Endothelial cell of umbilical vein (primary cell): Measurements from ENCODE around the gene TCERG1. TPM values are rescaled to one million over a fixed set of nuclear protein-coding genes. Genes with fewer than 3 reads are reported as not detected.

Experiments
- BruUV-seq: library from RNA; stranded (reverse); fragments of 400-500 nt; replicated peaks from 2 replicates; lab custom pipeline; 2021; lab: Mats Ljungman, UMichigan
- CTCF ChIA-PET: fragments of 300-600, 350-600 bp; sonication (Branson Sonifier 250); formaldehyde crosslinking; loops from one replicate; lab custom pipeline; 2021; ENCODE audit warnings: antibody characterized with exemption, inconsistent platforms; lab: Charles Lee
- POLR2A ChIA-PET: fragments of 300-600, 350-600 bp; sonication (Branson Sonifier 250); formaldehyde crosslinking; loops from one replicate; lab custom pipeline; 2021; ENCODE audit warnings: antibody characterized with exemption, inconsistent platforms; lab: Charles Lee
- DNase-seq: peaks from one replicate; pipeline ENCODE4 v3.0.0-alpha.2; 2011; ENCODE audit warnings: low read depth, low spot score
- FAIRE-seq: peaks from 2 replicates; lab custom pipeline; 2011; peaks lifted over from hg19 to GRCh38; lab: Jason Lieb, UNC
- H2AFZ ChIP-seq: 2 replicates; pipeline ENCODE4 v1.6.0; 2012; ENCODE audit warnings: low read depth, low read length, control low read depth, inconsistent platforms
- H3K27ac ChIP-seq: 2 replicates; pipeline ENCODE4 v1.5.1; 2011; ENCODE audit warnings: low read depth, mild to moderate bottlenecking, control low read depth, low read length, moderate library complexity; ENCODE audit not compliant: insufficient read depth
- H3K27me3 ChIP-seq, 2 experiments: 2 replicates each; pipeline versions ENCODE4 v1.6.0 to v1.6.1; 2011; ENCODE audit warnings: low read length in 2 of 2, mixed read lengths in 1 of 2; ENCODE audit not compliant: control insufficient read depth in 2 of 2, insufficient read depth in 2 of 2
- H3K36me3 ChIP-seq, 2 experiments: 2 replicates in 1 of 2; 3 replicates in 1 of 2; pipeline ENCODE4 v1.5.1; 2011; ENCODE audit warnings: low read length in 2 of 2, mild to moderate bottlenecking in 1 of 2, moderate library complexity in 1 of 2; ENCODE audit not compliant: control insufficient read depth in 2 of 2, insufficient read depth in 2 of 2; ENCODE audit errors: extremely low read depth in 1 of 2
- H3K4me1 ChIP-seq: 3 replicates; pipeline ENCODE4 v1.5.1; 2011; ENCODE audit warnings: mild to moderate bottlenecking, low read length; ENCODE audit not compliant: control insufficient read depth, insufficient read depth; ENCODE audit errors: extremely low read depth
- H3K4me2 ChIP-seq: 2 replicates; pipeline ENCODE4 v1.6.1; 2011; ENCODE audit warnings: low read length, control low read depth, mixed read lengths; ENCODE audit not compliant: insufficient read depth
- H3K4me3 ChIP-seq, 3 experiments: fragments of 200-600 bp in 1 of 3; sonication (generic), shearing (Covaris generic) in 1 of 3; replicated peaks in 1 of 3; 2 replicates each; pipeline ENCODE4 v1.5.1; 2011 to 2016; ENCODE audit warnings: control low read depth in 3 of 3, low read length in 3 of 3, mild to moderate bottlenecking in 2 of 3, inconsistent platforms in 1 of 3, low read depth in 1 of 3, moderate library complexity in 1 of 3; ENCODE audit not compliant: insufficient read depth in 1 of 3
- H3K79me2 ChIP-seq: 2 replicates; pipeline ENCODE4 v1.6.0; 2012; ENCODE audit warnings: low read length, inconsistent platforms; ENCODE audit not compliant: control insufficient read depth, insufficient read depth
- H3K9ac ChIP-seq: replicated peaks from 2 replicates; pipeline ENCODE3; 2011; ENCODE audit warnings: low read length, control low read depth; ENCODE audit not compliant: insufficient read depth; ENCODE audit errors: extremely low read depth
- H3K9me1 ChIP-seq: replicated peaks from 3 replicates; pipeline ENCODE4 v1.6.0; 2011; ENCODE audit warnings: mild to moderate bottlenecking, low read length; ENCODE audit not compliant: control insufficient read depth, insufficient read depth; ENCODE audit errors: extremely low read depth
- H3K9me3 ChIP-seq: replicated peaks from 2 replicates; pipeline ENCODE4 v1.5.1; 2012; ENCODE audit warnings: low read length, inconsistent platforms; ENCODE audit not compliant: control insufficient read depth, insufficient read depth
- H4K20me1 ChIP-seq: replicated peaks from 2 replicates; pipeline ENCODE3; 2011; ENCODE audit warnings: mild to moderate bottlenecking, low read length; ENCODE audit not compliant: control insufficient read depth, insufficient read depth; ENCODE audit errors: extremely low read depth
- CTCF ChIP-seq, 2 donors: IDR thresholded peaks; 1 replicate in 1 of 2; 2 replicates in 1 of 2; pipeline ENCODE4 v1.5.1; 2011; ENCODE audit warnings: low read length in 2 of 2, mild to moderate bottlenecking in 2 of 2, moderate library complexity in 2 of 2, control low read depth in 1 of 2, inconsistent platforms in 1 of 2, low read depth in 1 of 2; ENCODE audit not compliant: insufficient read depth in 1 of 2; ENCODE audit errors: extremely low read depth in 1 of 2
- EZH2 ChIP-seq: IDR thresholded peaks from 2 replicates; pipeline ENCODE4 v1.6.1; 2012; ENCODE audit warnings: borderline replicate concordance, low read depth, mild to moderate bottlenecking, moderate library complexity, low read length, inconsistent platforms; ENCODE audit not compliant: severe bottlenecking
- FOS ChIP-seq: IDR thresholded peaks from 2 replicates; pipeline ENCODE4 v1.6.1; 2011; ENCODE audit warnings: mild to moderate bottlenecking, low read length, moderate library complexity, borderline replicate concordance; ENCODE audit not compliant: insufficient read depth
- GATA2 ChIP-seq: IDR thresholded peaks from 2 replicates; pipeline ENCODE4 v1.7.0; 2011; ENCODE audit warnings: low read depth, mild to moderate bottlenecking, moderate library complexity, mixed read lengths, low read length; ENCODE audit not compliant: insufficient read length, insufficient read depth
- JUN ChIP-seq: IDR thresholded peaks from 2 replicates; pipeline ENCODE4 v1.6.1; 2011; ENCODE audit warnings: borderline replicate concordance, low read depth; ENCODE audit not compliant: insufficient read length, insufficient read depth
- MAX ChIP-seq: IDR thresholded peaks from 2 replicates; pipeline ENCODE4 v1.6.1; 2011; ENCODE audit not compliant: insufficient read depth, insufficient read length
- MYC ChIP-seq: IDR thresholded peaks from one replicate; pipeline ENCODE4 v1.6.1; 2011; ENCODE audit warnings: mild to moderate bottlenecking, low read depth, low read length
- POLR2A ChIP-seq: IDR thresholded peaks from 2 replicates; pipeline ENCODE4 v1.6.1; 2012; ENCODE audit warnings: low read depth, mild to moderate bottlenecking, control low read depth, low read length
- POLR2AphosphoS5 ChIP-seq: IDR thresholded peaks from 2 replicates; pipeline ENCODE4 v1.6.1; 2012; ENCODE audit warnings: low read depth, mild to moderate bottlenecking, control low read depth, low read length, moderate library complexity; ENCODE audit not compliant: insufficient read depth
- dilution Hi-C: fragments of 300-500 bp; cut with MboI; formaldehyde crosslinking; loops from one replicate; pipeline ENCODE4 v1.15.0; 2019; ENCODE audit warnings: low sequenced_read_pairs; ENCODE audit not compliant: extremely low pct_ligation_motif_present
- intact Hi-C: fragments of 100-400 bp; cut with micrococcal nuclease; formaldehyde crosslinking; loops from one replicate; pipeline ENCODE4 v1.10.0; 2022
- polyA plus RNA-seq, 4 experiments: library from polyadenylated mRNA; depleted of rRNA in 3 of 4; stranded (reverse) in 3 of 4; unstranded in 1 of 4; fragments of >200 nt; gene quantifications; 2 replicates each; pipeline versions ENCODE4 v1.2.1 to v1.2.3, GENCODE V29; 2011 to 2012; ENCODE audit warnings: missing spikeins in 1 of 4
- total RNA-seq: library from RNA; stranded (reverse); gene quantifications from 2 replicates; pipeline ENCODE4 v1.2.3, GENCODE V29; 2021

The TCERG1 gene
- total and polyA plus RNA-seq, 2 donors (not counting 3 experiments of a cell fraction or from before 2014, with no cell fraction given), result 71.4 to 98.4 TPM

- BruUV-seq, result no TSS peak
- Histone ChIP-seq H4K20me1 (no peaks in the 10 kb centered on the region), H3K9me3 (no peaks in the 10 kb centered on the region), H3K4me2 (no peak overlapping the region), H3K4me1 (no peaks in the 10 kb centered on the region), H2AFZ (no peak overlapping the region), H3K79me2 (no peaks in the 10 kb centered on the region), H3K9ac (no peak overlapping the region), H3K9me1 (no peaks in the 10 kb centered on the region), H3K27ac (no peak overlapping the region), H3K36me3 (no peaks in the 10 kb centered on the region), H3K4me3 (no peak overlapping the region), H3K27me3 (peaks cover 3 to 5% of the 10 kb centered on the region in 2 experiments)
- DNase-seq (no peak), FAIRE-seq (no peak)
- no peak for TF ChIP-seq POLR2A
- TF ChIP-seq MYC, result no peak
- dilution Hi-C loops (no loop called here), intact Hi-C loops (no loop called here)
- ChIA-PET POLR2A (no interaction called here), CTCF (no interaction called here)
Observed at GRCh38 chr5:146398826-146399225, 48.3 kb upstream of the TCERG1 start.

GRCh38 chr5:146399481-146399880 lies 47.7 kb upstream of the TCERG1 start:
- H3K4me3 ChIP-seq, result no peak overlapping the region
- no peaks in the 10 kb centered on the region for H3K36me3 ChIP-seq
- dilution Hi-C loops (no loop called here), intact Hi-C loops (no loop called here)
- H3K4me1 ChIP-seq, result no peaks in the 10 kb centered on the region
- peaks cover 3 to 5% of the 10 kb centered on the region in 2 experiments for H3K27me3 ChIP-seq
- DNase-seq (no peak), FAIRE-seq (no peak)
- H3K9me1 ChIP-seq, result no peaks in the 10 kb centered on the region
- POLR2A ChIA-PET, result no interaction called here
- no peak overlapping the region for H3K27ac ChIP-seq
- CTCF ChIA-PET, result no interaction called here
- no peaks in the 10 kb centered on the region for H3K79me2 ChIP-seq
- H4K20me1 ChIP-seq, result no peaks in the 10 kb centered on the region
- no peak overlapping the region for H3K9ac ChIP-seq
- BruUV-seq, result no TSS peak
- TF ChIP-seq MYC (no peak), FOS (no peak), JUN (no peak), GATA2 (no peak), POLR2AphosphoS5 (no peak), MAX (no peak), CTCF (IDR thresholded peaks at IDR 0.05; ENCODE audit: extremely low read depth in 1 of 2, insufficient read depth in 1 of 2, low read depth in 1 of 2, low read length in 2 of 2) (no peak), POLR2A (no peak), EZH2 (no peak)
- no peak overlapping the region for H2AFZ ChIP-seq
- no peak overlapping the region for H3K4me2 ChIP-seq
- H3K9me3 ChIP-seq, result no peaks in the 10 kb centered on the region
